NCI-H1436 (cell line): ENCODE measurements around the gene MOB1A.
"Not testable (repeated sequence)": the region's sequence is repeated elsewhere in the genome, so short reads cannot be mapped to it uniquely, and the experiment has no call there.

Experiments
- DNase-seq: peaks from one replicate; lab custom pipeline; 2025; lab: John Stamatoyannopoulos, UW

Gene MOB1A

GRCh38 chr2:74198461-74199274 is 20.0 kb upstream of the MOB1A start, which contains the start of gene MTHFD2:
Gene MTHFD2 (plus strand): TSS chr2:74198615. CDS start chr2:74198642, 27 bp downstream.
- peak; percentile 97 for DNase-seq

GRCh38 chr2:74198023-74198460 is 19.4 kb upstream of the MOB1A start:
- no peak for DNase-seq

GRCh38 chr2:74197049-74197448 is 18.4 kb upstream of the MOB1A start:
- no peak for DNase-seq

GRCh38 chr2:74194799-74195198 is 16.1 kb upstream of the MOB1A start:
- no peak for DNase-seq

- DNase-seq = no peak
These were observed 13.1 kb upstream of the MOB1A start for GRCh38 chr2:74191596-74192380.

- no peak for DNase-seq
These were observed 10.0 kb upstream of the MOB1A start for GRCh38 chr2:74188696-74189095.

- DNase-seq = no peak
These were observed 9.4 kb upstream of the MOB1A start for GRCh38 chr2:74188018-74188601.

GRCh38 chr2:74186706-74187105 is 8.0 kb upstream of the MOB1A start:
- DNase-seq = not testable (repeated sequence)

GRCh38 chr2:74186038-74186437 is 7.4 kb upstream of the MOB1A start:
- no peak for DNase-seq

- no peak for DNase-seq
These were observed 5.2 kb upstream of the MOB1A start for GRCh38 chr2:74183878-74184277.

GRCh38 chr2:74181739-74182138 is 3.1 kb upstream of the MOB1A start:
- no peak for DNase-seq

- no peak for DNase-seq
These were observed 585 bp upstream of the MOB1A start for GRCh38 chr2:74179063-74179865.

GRCh38 chr2:74177696-74178095 is 983 bp downstream of the MOB1A start:
- DNase-seq = no peak

- no peak for DNase-seq
These were observed 3.8 kb downstream of the MOB1A start for GRCh38 chr2:74174909-74175308.

- no peak for DNase-seq
These were observed 9.9 kb downstream of the MOB1A start for GRCh38 chr2:74168739-74169138.

- no peak for DNase-seq
These were observed 13.9 kb downstream of the MOB1A start for GRCh38 chr2:74164761-74165160.

GRCh38 chr2:74162951-74163350 is 15.7 kb downstream of the MOB1A start:
- DNase-seq = no peak

GRCh38 chr2:74155830-74156229 is 22.8 kb downstream of the MOB1A start:
- no peak for DNase-seq

GRCh38 chr2:74152954-74153353 is 25.7 kb downstream of the MOB1A start:
- DNase-seq = no peak

- DNase-seq = no peak
These were observed 28.9 kb downstream of the MOB1A start for GRCh38 chr2:74149570-74150319.

GRCh38 chr2:74149247-74149525 is 29.5 kb downstream of the MOB1A start:
- no peak for DNase-seq
